Fibroblast of lung (primary cell): ENCODE data around the gene CCSER2. TPM values are rescaled to one million over a fixed set of nuclear protein-coding genes. Genes with fewer than 3 reads are reported as not detected.
A peak's percentile ranks its signal among the peaks of the same experiment; 100 is the strongest.

ENCODE experiments used
- DNase-seq, 2 donors: peaks; one replicate each; pipeline versions ENCODE4 v3.0.0 to v3.0.0-alpha.2; 2010; ENCODE audit warnings: low read depth in 2 of 2
- H2AFZ ChIP-seq: 2 replicates; pipeline ENCODE4 v1.5.1; 2012; ENCODE audit warnings: low read length, control low read depth, inconsistent platforms
- H3K27ac ChIP-seq: 2 replicates; pipeline ENCODE4 v1.5.1; 2011; ENCODE audit warnings: low read length, control low read depth; ENCODE audit not compliant: insufficient read depth
- H3K27me3 ChIP-seq: 2 replicates; pipeline ENCODE4 v1.5.1; 2011; ENCODE audit warnings: mild to moderate bottlenecking, low read length; ENCODE audit not compliant: control insufficient read depth, insufficient read depth
- H3K36me3 ChIP-seq: 2 replicates; pipeline ENCODE4 v1.5.1; 2011; ENCODE audit warnings: low read length; ENCODE audit not compliant: control insufficient read depth, insufficient read depth
- H3K4me1 ChIP-seq: 2 replicates; pipeline ENCODE4 v1.5.1; 2011; ENCODE audit warnings: low read length; ENCODE audit not compliant: control insufficient read depth, insufficient read depth; ENCODE audit errors: extremely low read depth
- H3K4me2 ChIP-seq: 2 replicates; pipeline ENCODE4 v1.5.1; 2011; ENCODE audit warnings: low read length, control low read depth; ENCODE audit not compliant: insufficient read depth; ENCODE audit errors: extremely low read depth
- H3K4me3 ChIP-seq, 4 experiments: fragments of 200-600 bp in 1 of 4; sonication (generic) in 1 of 4; replicated peaks in 1 of 4; 2 replicates each; pipeline ENCODE4 v1.5.1; 2011 to 2016; ENCODE audit warnings: low read length in 4 of 4, low read depth in 3 of 4, mild to moderate bottlenecking in 3 of 4, control low read depth in 2 of 4, inconsistent platforms in 1 of 4, mixed read lengths in 1 of 4; ENCODE audit not compliant: insufficient read depth in 1 of 4; ENCODE audit errors: control extremely low read depth in 1 of 4
- H3K79me2 ChIP-seq: 2 replicates; pipeline ENCODE4 v1.5.1; 2012; ENCODE audit warnings: mild to moderate bottlenecking, low read length, inconsistent platforms; ENCODE audit not compliant: control insufficient read depth, insufficient read depth
- H3K9ac ChIP-seq: 2 replicates; pipeline ENCODE4 v1.5.1; 2011; ENCODE audit warnings: mild to moderate bottlenecking, low read length, control low read depth; ENCODE audit not compliant: insufficient read depth
- H3K9me3 ChIP-seq: 2 replicates; pipeline ENCODE4 v1.5.1; 2012; ENCODE audit warnings: low read depth, low read length; ENCODE audit not compliant: control insufficient read depth, insufficient read depth
- H4K20me1 ChIP-seq: 2 replicates; pipeline ENCODE4 v1.5.1; 2011; ENCODE audit warnings: low read length; ENCODE audit not compliant: control insufficient read depth, insufficient read depth; ENCODE audit errors: extremely low read depth
- CTCF ChIP-seq, 2 donors: IDR thresholded peaks in 1 of 2; conservative IDR thresholded peaks in 1 of 2; 1 replicate in 1 of 2; 2 replicates in 1 of 2; pipeline ENCODE4 v1.5.1; 2011 to 2012; ENCODE audit warnings: low read length in 2 of 2, control low read depth in 1 of 2, inconsistent platforms in 1 of 2, low read depth in 1 of 2, mild to moderate bottlenecking in 1 of 2
- EZH2 ChIP-seq: IDR thresholded peaks from 2 replicates; pipeline ENCODE4 v1.5.1; 2012; ENCODE audit warnings: low read length, control low read depth, mild to moderate bottlenecking; ENCODE audit errors: missing control alignments
- polyA plus RNA-seq, 2 donors: library from polyadenylated mRNA; depleted of rRNA in 1 of 2; stranded (reverse) in 1 of 2; unstranded in 1 of 2; fragments of >200 nt; gene quantifications; 2 replicates each; pipeline ENCODE4 v1.2.1, GENCODE V29; 2011 to 2012; ENCODE audit warnings: missing spikeins in 1 of 2
- total RNA-seq: library from RNA; depleted of rRNA; stranded (reverse); fragments of >200 nt; gene quantifications from 2 replicates; pipeline ENCODE4 v1.2.1, GENCODE V29; 2014

Gene CCSER2
- total and polyA plus RNA-seq, 2 donors (not counting 1 experiment from before 2014, with no cell fraction given) = 28.2 to 65.4 TPM

GRCh38 chr10:84534168-84534567 lies 205.8 kb downstream of the CCSER2 start:
- no peaks in the 10 kb centered on the region for H4K20me1 ChIP-seq
- H3K4me2 ChIP-seq = no peak overlapping the region
- no peaks in the 10 kb centered on the region for H3K27me3 ChIP-seq
- no peaks in the 10 kb centered on the region for H3K36me3 ChIP-seq
- no peak for TF ChIP-seq EZH2
- TF ChIP-seq CTCF (conservative IDR thresholded peaks at IDR 0.05 in 1 of 2, IDR thresholded peaks at IDR 0.05 in 1 of 2; ENCODE audit: low read depth in 1 of 2, low read length in 2 of 2) = peak; percentile 20 to 21
- H3K9me3 ChIP-seq = no peaks in the 10 kb centered on the region
- no peak overlapping the region for H3K9ac ChIP-seq
- no peak overlapping the region for H2AFZ ChIP-seq
- no peaks in the 10 kb centered on the region for H3K4me1 ChIP-seq
- no peak for DNase-seq
- H3K4me3 ChIP-seq = no peak overlapping the region
- H3K27ac ChIP-seq = no peak overlapping the region
- H3K79me2 ChIP-seq = no peaks in the 10 kb centered on the region

GRCh38 chr10:84537447-84537931 lies 209.1 kb downstream of the CCSER2 start:
- no peak overlapping the region for H3K4me3 ChIP-seq
- peak; percentile 41 to 66 for DNase-seq
- H4K20me1 ChIP-seq = no peaks in the 10 kb centered on the region
- TF ChIP-seq CTCF (conservative IDR thresholded peaks at IDR 0.05 in 1 of 2, IDR thresholded peaks at IDR 0.05 in 1 of 2; ENCODE audit: low read depth in 1 of 2, low read length in 2 of 2) (peak; percentile 59 to 60), EZH2 (no peak)
- H3K79me2 ChIP-seq = no peaks in the 10 kb centered on the region
- no peaks in the 10 kb centered on the region for H3K27me3 ChIP-seq
- no peaks in the 10 kb centered on the region for H3K36me3 ChIP-seq
- H3K9me3 ChIP-seq = no peaks in the 10 kb centered on the region
- H3K4me2 ChIP-seq = no peak overlapping the region
- H3K9ac ChIP-seq = no peak overlapping the region
- no peak overlapping the region for H3K27ac ChIP-seq
- H3K4me1 ChIP-seq = peaks cover 7% of the 10 kb centered on the region
- H2AFZ ChIP-seq = peak overlapping the region; percentile 56

GRCh38 chr10:84538036-84538435 lies 209.6 kb downstream of the CCSER2 start:
- H3K9me3 ChIP-seq = no peaks in the 10 kb centered on the region
- peaks cover 7% of the 10 kb centered on the region for H3K4me1 ChIP-seq
- TF ChIP-seq CTCF (conservative IDR thresholded peaks at IDR 0.05 in 1 of 2, IDR thresholded peaks at IDR 0.05 in 1 of 2; ENCODE audit: low read depth in 1 of 2, low read length in 2 of 2) = no peak
- no peak for TF ChIP-seq EZH2
- no peaks in the 10 kb centered on the region for H3K36me3 ChIP-seq
- no peaks in the 10 kb centered on the region for H3K79me2 ChIP-seq
- H3K4me3 ChIP-seq = no peak overlapping the region
- H3K27ac ChIP-seq = no peak overlapping the region
- no peaks in the 10 kb centered on the region for H3K27me3 ChIP-seq
- no peak for DNase-seq
- H3K4me2 ChIP-seq = no peak overlapping the region
- no peaks in the 10 kb centered on the region for H4K20me1 ChIP-seq
- H2AFZ ChIP-seq = no peak overlapping the region
- H3K9ac ChIP-seq = no peak overlapping the region
